GM23338 (cell line): ENCODE measurements around the gene CSKMT.

ENCODE experiments used
- CREB1 ChIP-seq: fragments of 250-450 bp; sonication (Bioruptor Pico); IDR thresholded peaks from 2 replicates; pipeline ENCODE4 v1.5.0; 2020; ENCODE audit warnings: low read depth, mild to moderate bottlenecking, moderate library complexity
- EZH2 ChIP-seq: fragments of 200-600 bp; sonication (generic); IDR thresholded peaks from one replicate; pipeline ENCODE4 v1.8.0; 2017; ENCODE audit warnings: antibody characterized with exemption, mild to moderate bottlenecking, low read depth; ENCODE audit not compliant: unreplicated experiment
- EZH2phosphoT487 ChIP-seq: fragments of 200-600 bp; sonication (generic); IDR thresholded peaks from one replicate; pipeline ENCODE4 v1.8.1; 2018; ENCODE audit warnings: antibody characterized with exemption; ENCODE audit not compliant: unreplicated experiment
- JUNB ChIP-seq: IDR thresholded peaks from one replicate; pipeline ENCODE4 v1.6.1; 2016; ENCODE audit warnings: antibody characterized with exemption; ENCODE audit not compliant: unreplicated experiment
- NANOG ChIP-seq: IDR thresholded peaks from 2 replicates; pipeline ENCODE4 v1.6.1; 2016; ENCODE audit warnings: antibody characterized with exemption, borderline replicate concordance
- POLR2AphosphoS5 ChIP-seq: IDR thresholded peaks from 2 replicates; pipeline ENCODE4 v1.6.1; 2016; ENCODE audit warnings: antibody characterized with exemption, low read depth
- STAT1 ChIP-seq: IDR thresholded peaks from one replicate; pipeline ENCODE4 v1.6.1; 2016; ENCODE audit warnings: antibody characterized with exemption; ENCODE audit not compliant: unreplicated experiment
- ZNF114 ChIP-seq: fragments of 250-450 bp; sonication (Bioruptor Pico); IDR thresholded peaks from 2 replicates; pipeline ENCODE4 v1.5.0; 2020; ENCODE audit warnings: mild to moderate bottlenecking, moderate library complexity
- TF ChIP-seq, protein P1 (sequence below), 2 experiments: fragments of 200-600 bp in 1 of 2; sonication (generic) in 1 of 2; conservative IDR thresholded peaks; 2 replicates each; pipeline versions ENCODE4 v1.5.1 to v1.6.1; 2016 to 2017; ENCODE audit warnings: antibody characterized with exemption in 2 of 2, low read depth in 2 of 2, mild to moderate bottlenecking in 2 of 2, moderate library complexity in 1 of 2
- TF ChIP-seq, protein P2 (sequence below): fragments of 250-450 bp; sonication (Bioruptor Pico); IDR thresholded peaks from 2 replicates; pipeline ENCODE4 v1.5.0; 2020; ENCODE audit warnings: mild to moderate bottlenecking, moderate library complexity
- TF ChIP-seq, protein P3 (sequence below): IDR thresholded peaks from 2 replicates; pipeline ENCODE4 v1.6.1; 2016; ENCODE audit warnings: antibody characterized with exemption
- TF ChIP-seq, protein P4 (sequence below): IDR thresholded peaks from one replicate; pipeline ENCODE4 v1.6.1; 2018; ENCODE audit warnings: antibody characterized with exemption; ENCODE audit not compliant: unreplicated experiment

DNA sequence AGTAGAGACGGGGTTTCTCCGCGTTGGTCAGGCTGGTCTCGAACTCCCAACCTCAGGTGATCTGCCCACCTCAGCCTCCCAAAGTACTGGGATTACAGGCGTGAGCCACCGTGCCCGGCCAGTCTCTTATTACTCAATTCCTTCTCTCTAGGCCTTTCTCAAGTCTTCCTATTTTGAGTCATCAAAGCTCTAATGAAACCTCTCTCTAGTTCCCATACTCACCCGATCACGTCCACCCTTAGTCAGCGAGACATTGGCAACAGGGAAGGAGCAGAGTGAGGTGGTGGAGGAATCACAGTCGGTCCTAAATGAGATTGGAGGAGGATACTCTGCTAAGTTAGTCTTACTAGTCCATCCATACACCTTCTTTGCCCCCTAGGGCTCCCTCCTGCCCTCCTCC lies 37.1 kb downstream of the CSKMT start:
- TF ChIP-seq, protein P1, sequence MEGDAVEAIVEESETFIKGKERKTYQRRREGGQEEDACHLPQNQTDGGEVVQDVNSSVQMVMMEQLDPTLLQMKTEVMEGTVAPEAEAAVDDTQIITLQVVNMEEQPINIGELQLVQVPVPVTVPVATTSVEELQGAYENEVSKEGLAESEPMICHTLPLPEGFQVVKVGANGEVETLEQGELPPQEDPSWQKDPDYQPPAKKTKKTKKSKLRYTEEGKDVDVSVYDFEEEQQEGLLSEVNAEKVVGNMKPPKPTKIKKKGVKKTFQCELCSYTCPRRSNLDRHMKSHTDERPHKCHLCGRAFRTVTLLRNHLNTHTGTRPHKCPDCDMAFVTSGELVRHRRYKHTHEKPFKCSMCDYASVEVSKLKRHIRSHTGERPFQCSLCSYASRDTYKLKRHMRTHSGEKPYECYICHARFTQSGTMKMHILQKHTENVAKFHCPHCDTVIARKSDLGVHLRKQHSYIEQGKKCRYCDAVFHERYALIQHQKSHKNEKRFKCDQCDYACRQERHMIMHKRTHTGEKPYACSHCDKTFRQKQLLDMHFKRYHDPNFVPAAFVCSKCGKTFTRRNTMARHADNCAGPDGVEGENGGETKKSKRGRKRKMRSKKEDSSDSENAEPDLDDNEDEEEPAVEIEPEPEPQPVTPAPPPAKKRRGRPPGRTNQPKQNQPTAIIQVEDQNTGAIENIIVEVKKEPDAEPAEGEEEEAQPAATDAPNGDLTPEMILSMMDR (conservative IDR thresholded peaks at IDR 0.05; ENCODE audit: low read depth in 2 of 2): no peak
- TF ChIP-seq, protein P2, sequence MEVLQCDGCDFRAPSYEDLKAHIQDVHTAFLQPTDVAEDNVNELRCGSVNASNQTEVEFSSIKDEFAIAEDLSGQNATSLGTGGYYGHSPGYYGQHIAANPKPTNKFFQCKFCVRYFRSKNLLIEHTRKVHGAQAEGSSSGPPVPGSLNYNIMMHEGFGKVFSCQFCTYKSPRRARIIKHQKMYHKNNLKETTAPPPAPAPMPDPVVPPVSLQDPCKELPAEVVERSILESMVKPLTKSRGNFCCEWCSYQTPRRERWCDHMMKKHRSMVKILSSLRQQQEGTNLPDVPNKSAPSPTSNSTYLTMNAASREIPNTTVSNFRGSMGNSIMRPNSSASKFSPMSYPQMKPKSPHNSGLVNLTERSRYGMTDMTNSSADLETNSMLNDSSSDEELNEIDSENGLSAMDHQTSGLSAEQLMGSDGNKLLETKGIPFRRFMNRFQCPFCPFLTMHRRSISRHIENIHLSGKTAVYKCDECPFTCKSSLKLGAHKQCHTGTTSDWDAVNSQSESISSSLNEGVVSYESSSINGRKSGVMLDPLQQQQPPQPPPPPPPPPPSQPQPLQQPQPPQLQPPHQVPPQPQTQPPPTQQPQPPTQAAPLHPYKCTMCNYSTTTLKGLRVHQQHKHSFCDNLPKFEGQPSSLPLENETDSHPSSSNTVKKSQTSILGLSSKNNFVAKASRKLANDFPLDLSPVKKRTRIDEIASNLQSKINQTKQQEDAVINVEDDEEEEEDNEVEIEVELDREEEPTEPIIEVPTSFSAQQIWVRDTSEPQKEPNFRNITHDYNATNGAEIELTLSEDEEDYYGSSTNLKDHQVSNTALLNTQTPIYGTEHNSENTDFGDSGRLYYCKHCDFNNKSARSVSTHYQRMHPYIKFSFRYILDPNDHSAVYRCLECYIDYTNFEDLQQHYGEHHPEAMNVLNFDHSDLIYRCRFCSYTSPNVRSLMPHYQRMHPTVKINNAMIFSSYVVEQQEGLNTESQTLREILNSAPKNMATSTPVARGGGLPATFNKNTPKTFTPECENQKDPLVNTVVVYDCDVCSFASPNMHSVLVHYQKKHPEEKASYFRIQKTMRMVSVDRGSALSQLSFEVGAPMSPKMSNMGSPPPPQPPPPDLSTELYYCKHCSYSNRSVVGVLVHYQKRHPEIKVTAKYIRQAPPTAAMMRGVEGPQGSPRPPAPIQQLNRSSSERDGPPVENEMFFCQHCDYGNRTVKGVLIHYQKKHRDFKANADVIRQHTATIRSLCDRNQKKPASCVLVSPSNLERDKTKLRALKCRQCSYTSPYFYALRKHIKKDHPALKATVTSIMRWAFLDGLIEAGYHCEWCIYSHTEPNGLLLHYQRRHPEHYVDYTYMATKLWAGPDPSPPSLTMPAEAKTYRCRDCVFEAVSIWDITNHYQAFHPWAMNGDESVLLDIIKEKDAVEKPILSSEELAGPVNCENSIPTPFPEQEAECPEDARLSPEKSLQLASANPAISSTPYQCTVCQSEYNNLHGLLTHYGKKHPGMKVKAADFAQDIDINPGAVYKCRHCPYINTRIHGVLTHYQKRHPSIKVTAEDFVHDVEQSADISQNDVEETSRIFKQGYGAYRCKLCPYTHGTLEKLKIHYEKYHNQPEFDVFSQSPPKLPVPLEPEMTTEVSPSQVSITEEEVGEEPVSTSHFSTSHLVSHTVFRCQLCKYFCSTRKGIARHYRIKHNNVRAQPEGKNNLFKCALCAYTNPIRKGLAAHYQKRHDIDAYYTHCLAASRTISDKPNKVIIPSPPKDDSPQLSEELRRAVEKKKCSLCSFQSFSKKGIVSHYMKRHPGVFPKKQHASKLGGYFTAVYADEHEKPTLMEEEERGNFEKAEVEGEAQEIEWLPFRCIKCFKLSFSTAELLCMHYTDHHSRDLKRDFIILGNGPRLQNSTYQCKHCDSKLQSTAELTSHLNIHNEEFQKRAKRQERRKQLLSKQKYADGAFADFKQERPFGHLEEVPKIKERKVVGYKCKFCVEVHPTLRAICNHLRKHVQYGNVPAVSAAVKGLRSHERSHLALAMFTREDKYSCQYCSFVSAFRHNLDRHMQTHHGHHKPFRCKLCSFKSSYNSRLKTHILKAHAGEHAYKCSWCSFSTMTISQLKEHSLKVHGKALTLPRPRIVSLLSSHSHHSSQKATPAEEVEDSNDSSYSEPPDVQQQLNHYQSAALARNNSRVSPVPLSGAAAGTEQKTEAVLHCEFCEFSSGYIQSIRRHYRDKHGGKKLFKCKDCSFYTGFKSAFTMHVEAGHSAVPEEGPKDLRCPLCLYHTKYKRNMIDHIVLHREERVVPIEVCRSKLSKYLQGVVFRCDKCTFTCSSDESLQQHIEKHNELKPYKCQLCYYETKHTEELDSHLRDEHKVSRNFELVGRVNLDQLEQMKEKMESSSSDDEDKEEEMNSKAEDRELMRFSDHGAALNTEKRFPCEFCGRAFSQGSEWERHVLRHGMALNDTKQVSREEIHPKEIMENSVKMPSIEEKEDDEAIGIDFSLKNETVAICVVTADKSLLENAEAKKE (CRISPR knock-in tag): no peak
- TF ChIP-seq POLR2AphosphoS5 (no peak), EZH2 (no peak), EZH2phosphoT487 (no peak), STAT1 (no peak), CREB1 (CRISPR knock-in tag) (no peak), JUNB (no peak), ZNF114 (CRISPR knock-in tag) (no peak), NANOG (no peak)
- TF ChIP-seq, protein P3, sequence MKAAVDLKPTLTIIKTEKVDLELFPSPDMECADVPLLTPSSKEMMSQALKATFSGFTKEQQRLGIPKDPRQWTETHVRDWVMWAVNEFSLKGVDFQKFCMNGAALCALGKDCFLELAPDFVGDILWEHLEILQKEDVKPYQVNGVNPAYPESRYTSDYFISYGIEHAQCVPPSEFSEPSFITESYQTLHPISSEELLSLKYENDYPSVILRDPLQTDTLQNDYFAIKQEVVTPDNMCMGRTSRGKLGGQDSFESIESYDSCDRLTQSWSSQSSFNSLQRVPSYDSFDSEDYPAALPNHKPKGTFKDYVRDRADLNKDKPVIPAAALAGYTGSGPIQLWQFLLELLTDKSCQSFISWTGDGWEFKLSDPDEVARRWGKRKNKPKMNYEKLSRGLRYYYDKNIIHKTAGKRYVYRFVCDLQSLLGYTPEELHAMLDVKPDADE: no peak
- TF ChIP-seq, protein P4, sequence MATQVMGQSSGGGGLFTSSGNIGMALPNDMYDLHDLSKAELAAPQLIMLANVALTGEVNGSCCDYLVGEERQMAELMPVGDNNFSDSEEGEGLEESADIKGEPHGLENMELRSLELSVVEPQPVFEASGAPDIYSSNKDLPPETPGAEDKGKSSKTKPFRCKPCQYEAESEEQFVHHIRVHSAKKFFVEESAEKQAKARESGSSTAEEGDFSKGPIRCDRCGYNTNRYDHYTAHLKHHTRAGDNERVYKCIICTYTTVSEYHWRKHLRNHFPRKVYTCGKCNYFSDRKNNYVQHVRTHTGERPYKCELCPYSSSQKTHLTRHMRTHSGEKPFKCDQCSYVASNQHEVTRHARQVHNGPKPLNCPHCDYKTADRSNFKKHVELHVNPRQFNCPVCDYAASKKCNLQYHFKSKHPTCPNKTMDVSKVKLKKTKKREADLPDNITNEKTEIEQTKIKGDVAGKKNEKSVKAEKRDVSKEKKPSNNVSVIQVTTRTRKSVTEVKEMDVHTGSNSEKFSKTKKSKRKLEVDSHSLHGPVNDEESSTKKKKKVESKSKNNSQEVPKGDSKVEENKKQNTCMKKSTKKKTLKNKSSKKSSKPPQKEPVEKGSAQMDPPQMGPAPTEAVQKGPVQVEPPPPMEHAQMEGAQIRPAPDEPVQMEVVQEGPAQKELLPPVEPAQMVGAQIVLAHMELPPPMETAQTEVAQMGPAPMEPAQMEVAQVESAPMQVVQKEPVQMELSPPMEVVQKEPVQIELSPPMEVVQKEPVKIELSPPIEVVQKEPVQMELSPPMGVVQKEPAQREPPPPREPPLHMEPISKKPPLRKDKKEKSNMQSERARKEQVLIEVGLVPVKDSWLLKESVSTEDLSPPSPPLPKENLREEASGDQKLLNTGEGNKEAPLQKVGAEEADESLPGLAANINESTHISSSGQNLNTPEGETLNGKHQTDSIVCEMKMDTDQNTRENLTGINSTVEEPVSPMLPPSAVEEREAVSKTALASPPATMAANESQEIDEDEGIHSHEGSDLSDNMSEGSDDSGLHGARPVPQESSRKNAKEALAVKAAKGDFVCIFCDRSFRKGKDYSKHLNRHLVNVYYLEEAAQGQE: no peak
